Upper lobe of right lung (tissue), 1 donor: ENCODE measurements around the gene GPR180. TPM values are rescaled to one million over a fixed set of nuclear protein-coding genes. Genes with fewer than 3 reads are reported as not detected.

Source experiments
- ATAC-seq: fragments of 200-7000 bp; cut with Tn5 transposase; one replicate; pipeline ENCODE4 v1.9.1; 2020; ENCODE audit warnings: mild to moderate bottlenecking, moderate library complexity
- DNase-seq: peaks from one replicate; pipeline ENCODE4 v3.0.0-alpha.2; 2020
- H3K27ac ChIP-seq: fragments of 200-600 bp; one replicate; pipeline ENCODE4 v1.8.0; 2022
- H3K27me3 ChIP-seq: fragments of 200-600 bp; one replicate; pipeline ENCODE4 v1.8.0; 2022; ENCODE audit warnings: mild to moderate bottlenecking
- H3K36me3 ChIP-seq: fragments of 200-600 bp; one replicate; pipeline ENCODE4 v1.8.0; 2022
- H3K4me1 ChIP-seq: fragments of 200-600 bp; one replicate; pipeline ENCODE4 v1.8.0; 2022
- H3K4me3 ChIP-seq: fragments of 200-600 bp; one replicate; pipeline ENCODE4 v1.8.0; 2022; ENCODE audit warnings: mild to moderate bottlenecking
- H3K9me3 ChIP-seq: fragments of 200-600 bp; one replicate; pipeline ENCODE4 v1.8.0; 2022
- intact Hi-C: fragments of 100-400 bp; cut with DNase I; formaldehyde crosslinking; loops from one replicate; pipeline ENCODE4 v1.11.0; 2022
- total RNA-seq: library from RNA; stranded (reverse); fragmentation: NEBNext Ultra II Directional; extraction: Animal tissue kit (Norgen Biotek cat#: 25700); gene quantifications from one replicate; pipeline ENCODE4 v1.2.1, GENCODE V29; 2021
- TF ChIP-seq, protein P1 (sequence below): fragments of 200-600 bp; IDR thresholded peaks from one replicate; pipeline ENCODE4 v1.8.0; 2022; ENCODE audit warnings: antibody characterized with exemption
- donor health status: DM: no; HTN: yes; CAD: no; lungs with severe emphysema.

GPR180 gene
- total RNA-seq, 1 donor from 2014 or later, result 6.0 TPM

DNA sequence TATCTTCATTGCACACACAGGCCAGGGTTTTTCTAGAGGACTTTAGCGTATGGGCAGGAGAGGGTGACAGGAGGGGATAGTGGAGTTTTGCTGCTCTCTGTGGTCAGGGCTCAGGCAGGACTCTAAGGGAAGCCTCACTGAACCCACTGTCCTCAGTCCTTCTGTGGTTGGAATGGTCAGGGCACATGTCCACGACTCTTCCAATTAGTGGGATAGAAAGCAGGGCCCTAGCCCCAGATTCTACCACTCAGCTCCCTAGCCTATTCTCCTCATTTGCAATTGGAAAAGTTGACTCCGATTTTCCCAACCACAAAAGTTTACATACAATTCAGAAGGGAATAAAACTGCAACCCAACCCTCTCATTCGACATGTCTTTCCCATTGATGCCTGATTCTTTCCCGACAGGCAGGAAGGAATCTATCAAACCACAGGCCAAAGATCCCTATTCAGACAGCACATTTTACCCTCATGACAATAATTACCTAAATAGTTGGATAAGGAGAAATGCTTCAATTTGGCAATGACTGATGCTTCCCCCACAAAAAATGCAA lies 43.9 kb upstream of the GPR180 start:
- ATAC-seq (no peak), DNase-seq (no peak)
- no peaks in the 10 kb centered on the region for H3K4me1 ChIP-seq
- H3K27ac ChIP-seq, result no peak overlapping the region
- no peaks in the 10 kb centered on the region for H3K9me3 ChIP-seq
- H3K36me3 ChIP-seq, result no peaks in the 10 kb centered on the region
- H3K27me3 ChIP-seq, result no peaks in the 10 kb centered on the region
- TF ChIP-seq, protein P1, sequence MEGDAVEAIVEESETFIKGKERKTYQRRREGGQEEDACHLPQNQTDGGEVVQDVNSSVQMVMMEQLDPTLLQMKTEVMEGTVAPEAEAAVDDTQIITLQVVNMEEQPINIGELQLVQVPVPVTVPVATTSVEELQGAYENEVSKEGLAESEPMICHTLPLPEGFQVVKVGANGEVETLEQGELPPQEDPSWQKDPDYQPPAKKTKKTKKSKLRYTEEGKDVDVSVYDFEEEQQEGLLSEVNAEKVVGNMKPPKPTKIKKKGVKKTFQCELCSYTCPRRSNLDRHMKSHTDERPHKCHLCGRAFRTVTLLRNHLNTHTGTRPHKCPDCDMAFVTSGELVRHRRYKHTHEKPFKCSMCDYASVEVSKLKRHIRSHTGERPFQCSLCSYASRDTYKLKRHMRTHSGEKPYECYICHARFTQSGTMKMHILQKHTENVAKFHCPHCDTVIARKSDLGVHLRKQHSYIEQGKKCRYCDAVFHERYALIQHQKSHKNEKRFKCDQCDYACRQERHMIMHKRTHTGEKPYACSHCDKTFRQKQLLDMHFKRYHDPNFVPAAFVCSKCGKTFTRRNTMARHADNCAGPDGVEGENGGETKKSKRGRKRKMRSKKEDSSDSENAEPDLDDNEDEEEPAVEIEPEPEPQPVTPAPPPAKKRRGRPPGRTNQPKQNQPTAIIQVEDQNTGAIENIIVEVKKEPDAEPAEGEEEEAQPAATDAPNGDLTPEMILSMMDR, result no peak
- H3K4me3 ChIP-seq, result no peak overlapping the region
- intact Hi-C loops, result no loop called here

- no peak for DNase-seq
- no peaks in the 10 kb centered on the region for H3K27me3 ChIP-seq
- no peaks in the 10 kb centered on the region for H3K4me1 ChIP-seq
- no peak overlapping the region for H3K27ac ChIP-seq
- H3K36me3 ChIP-seq, result no peaks in the 10 kb centered on the region
- TF ChIP-seq, protein P1, result no peak
- H3K4me3 ChIP-seq, result no peak overlapping the region
- H3K9me3 ChIP-seq, result no peaks in the 10 kb centered on the region
- no peak for ATAC-seq
- intact Hi-C loops, result no loop called here
Observed at GRCh38 chr13:94558716-94559115, 42.9 kb upstream of the GPR180 start.

DNA sequence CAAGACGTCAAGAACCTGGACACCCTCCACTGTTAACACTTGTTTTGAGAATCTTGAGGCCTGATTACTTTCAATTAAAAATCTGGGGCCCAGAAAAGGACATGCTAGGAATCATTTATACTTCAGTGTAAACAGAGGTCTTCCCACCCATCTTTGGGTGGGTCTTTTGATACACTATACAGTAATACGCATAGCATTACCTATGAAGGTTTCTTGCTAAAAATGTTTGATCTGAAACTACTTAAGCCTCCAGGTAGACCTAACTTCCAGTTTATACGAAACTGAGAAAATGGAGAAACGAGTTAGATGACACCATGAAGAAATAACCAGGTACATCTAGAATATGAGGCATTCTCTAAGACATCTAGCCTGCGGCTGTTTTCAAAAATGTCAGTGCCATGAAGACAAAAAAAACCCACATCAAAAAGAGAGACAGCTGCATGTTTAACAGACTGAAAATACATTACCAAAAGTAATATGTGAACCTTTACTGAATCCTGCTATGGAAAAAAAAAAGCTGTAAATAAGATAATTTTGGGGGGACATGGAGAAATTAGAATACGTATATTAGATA lies 42.3 kb upstream of the GPR180 start:
- Histone ChIP-seq H3K27me3 (no peaks in the 10 kb centered on the region), H3K9me3 (no peaks in the 10 kb centered on the region), H3K27ac (no peak overlapping the region), H3K4me3 (no peak overlapping the region), H3K36me3 (no peaks in the 10 kb centered on the region), H3K4me1 (no peaks in the 10 kb centered on the region)
- ATAC-seq (no peak), DNase-seq (no peak)
- TF ChIP-seq, protein P1, result no peak
- intact Hi-C loops, result no loop called here

DNA sequence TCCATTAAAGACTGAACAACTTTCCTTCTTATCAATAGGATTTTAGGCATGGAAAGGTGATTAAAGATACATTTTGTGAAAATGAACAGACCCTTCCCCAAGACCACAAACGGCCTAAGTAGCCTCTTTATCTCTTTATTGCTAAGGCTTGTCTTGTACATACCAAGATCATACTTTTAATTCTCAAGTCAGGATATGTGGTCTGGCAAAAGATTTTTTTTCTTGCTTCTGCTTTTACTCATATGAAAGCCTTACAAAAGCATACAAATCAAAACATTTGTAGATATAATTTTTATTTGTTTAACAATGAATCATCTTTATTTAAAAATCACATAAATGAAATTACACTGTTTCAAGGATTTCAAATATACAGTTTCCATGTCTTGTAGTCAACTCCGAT lies 41.5 kb upstream of the GPR180 start:
- H3K4me3 ChIP-seq, result no peak overlapping the region
- no peaks in the 10 kb centered on the region for H3K4me1 ChIP-seq
- no peak for DNase-seq
- no peaks in the 10 kb centered on the region for H3K27me3 ChIP-seq
- H3K36me3 ChIP-seq, result no peaks in the 10 kb centered on the region
- no peaks in the 10 kb centered on the region for H3K9me3 ChIP-seq
- TF ChIP-seq, protein P1, result no peak
- ATAC-seq, result no peak
- intact Hi-C loops, result no loop called here
- no peak overlapping the region for H3K27ac ChIP-seq

DNA sequence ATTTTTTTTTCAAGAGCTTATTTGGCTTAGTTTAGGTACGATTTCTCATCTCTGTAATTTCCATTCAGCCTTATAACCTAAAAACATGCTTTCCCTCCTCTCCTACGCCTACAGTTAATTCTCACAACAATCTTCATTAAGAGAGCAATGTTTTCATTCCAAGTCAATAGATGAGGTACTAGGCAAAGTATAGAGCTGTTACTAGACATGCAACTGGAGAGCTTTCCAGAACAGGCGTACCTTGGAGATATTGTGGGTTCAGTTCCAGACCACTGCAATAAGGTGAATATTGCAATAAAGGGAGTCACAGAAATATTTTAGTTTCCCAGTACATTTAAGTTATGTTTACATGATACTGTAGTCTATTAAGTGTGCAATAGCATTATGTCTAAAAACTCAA lies 40.5 kb upstream of the GPR180 start:
- ATAC-seq (no peak), DNase-seq (no peak)
- Histone ChIP-seq H3K27me3 (no peaks in the 10 kb centered on the region), H3K4me1 (no peaks in the 10 kb centered on the region), H3K9me3 (no peaks in the 10 kb centered on the region), H3K27ac (no peak overlapping the region), H3K4me3 (no peak overlapping the region), H3K36me3 (no peaks in the 10 kb centered on the region)
- intact Hi-C loops, result no loop called here
- TF ChIP-seq, protein P1, result no peak

DNA sequence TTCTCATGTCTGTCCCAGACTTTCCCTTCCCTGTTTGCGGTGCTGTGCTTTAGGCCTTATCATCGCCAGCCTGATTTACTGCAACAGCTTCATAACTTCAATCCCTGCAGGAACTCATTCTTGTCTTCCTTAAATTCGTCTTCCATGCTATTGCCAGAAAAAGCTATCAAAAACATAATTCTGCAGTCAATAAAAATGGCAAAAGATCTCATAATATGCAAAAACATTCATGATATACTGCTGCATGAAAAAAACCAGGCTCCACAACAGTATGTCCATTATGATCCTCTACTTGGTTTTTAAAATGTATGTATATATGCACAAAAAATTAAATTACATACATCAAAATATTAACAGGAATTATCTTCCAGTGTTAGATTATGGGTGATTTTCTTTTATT lies 34.1 kb upstream of the GPR180 start:
- Histone ChIP-seq H3K4me3 (no peak overlapping the region), H3K27ac (no peak overlapping the region), H3K36me3 (peaks cover 19% of the 10 kb centered on the region), H3K4me1 (no peaks in the 10 kb centered on the region), H3K9me3 (no peaks in the 10 kb centered on the region), H3K27me3 (no peaks in the 10 kb centered on the region)
- ATAC-seq (no peak), DNase-seq (no peak)
- intact Hi-C loops, result no loop called here
- TF ChIP-seq, protein P1, result no peak
